DOHH2 (cell line): Measurements from ENCODE around the gene EIPR1.

ENCODE experiments used
- H3F3A ChIP-seq: fragments of 200-600 bp; sonication (generic), shearing (Covaris generic); 2 replicates; pipeline ENCODE4 v1.6.0; 2016; ENCODE audit warnings: antibody characterized with exemption, mild to moderate bottlenecking; ENCODE audit not compliant: control insufficient read depth, insufficient read depth
- H3K27ac ChIP-seq: fragments of 200-600 bp; sonication (generic); 2 replicates; pipeline ENCODE4 v1.5.1; 2014; ENCODE audit warnings: low read depth, mild to moderate bottlenecking, low read length, moderate library complexity
- H3K27me3 ChIP-seq: fragments of 200-600 bp; sonication (generic); 2 replicates; pipeline ENCODE4 v1.6.1; 2014; ENCODE audit warnings: mild to moderate bottlenecking, low read length, mixed read lengths; ENCODE audit not compliant: control insufficient read depth
- H3K36me3 ChIP-seq: fragments of 200-600 bp; sonication (generic); 2 replicates; pipeline ENCODE4 v1.6.1; 2014; ENCODE audit warnings: mild to moderate bottlenecking, low read length, moderate library complexity, mixed read lengths; ENCODE audit not compliant: control insufficient read depth
- H3K4me1 ChIP-seq: fragments of 200-600 bp; sonication (generic); 2 replicates; pipeline ENCODE4 v1.6.1; 2014; ENCODE audit warnings: mild to moderate bottlenecking, low read length, mixed read lengths; ENCODE audit not compliant: control insufficient read depth
- H3K4me2 ChIP-seq: fragments of 200-600 bp; sonication (generic); 2 replicates; pipeline ENCODE4 v1.6.0; 2014; ENCODE audit warnings: mild to moderate bottlenecking, low read length, moderate library complexity
- H3K4me3 ChIP-seq: fragments of 200-600 bp; sonication (generic); 2 replicates; pipeline ENCODE4 v1.5.1; 2014; ENCODE audit warnings: mild to moderate bottlenecking, low read length, mixed read lengths
- H3K79me2 ChIP-seq: fragments of 200-600 bp; sonication (generic); 2 replicates; pipeline ENCODE4 v1.6.1; 2014; ENCODE audit warnings: mild to moderate bottlenecking, low read length, mixed read lengths; ENCODE audit not compliant: control insufficient read depth
- H3K9me2 ChIP-seq: fragments of 200-600 bp; sonication (generic); replicated peaks from 2 replicates; pipeline ENCODE4 v1.6.1; 2014; ENCODE audit warnings: mild to moderate bottlenecking, low read length, mixed read lengths; ENCODE audit not compliant: control insufficient read depth
- H3K9me3 ChIP-seq: fragments of 200-600 bp; sonication (generic); 2 replicates; pipeline ENCODE4 v1.6.1; 2014; ENCODE audit warnings: antibody characterized with exemption, low read length, mixed read lengths; ENCODE audit not compliant: control insufficient read depth, insufficient read depth
- H4K20me1 ChIP-seq: fragments of 200-600 bp; sonication (generic); 2 replicates; pipeline ENCODE4 v1.6.0; 2014; ENCODE audit warnings: low read depth, mild to moderate bottlenecking, antibody characterized with exemption, low read length, moderate library complexity; ENCODE audit not compliant: control insufficient read depth, insufficient read depth
- EZH2phosphoT487 ChIP-seq: fragments of 200-600 bp; sonication (generic); IDR thresholded peaks from 2 replicates; pipeline ENCODE4 v1.6.1; 2017; ENCODE audit warnings: borderline replicate concordance, mild to moderate bottlenecking, antibody characterized with exemption, low read length, moderate library complexity, mixed read lengths
- TF ChIP-seq, protein P1 (sequence below): fragments of 200-600 bp; sonication (generic); IDR thresholded peaks from one replicate; pipeline ENCODE4 v1.5.1; 2014; ENCODE audit warnings: antibody characterized with exemption, mild to moderate bottlenecking, low read depth, low read length; ENCODE audit not compliant: poor library complexity, severe bottlenecking

Gene EIPR1

DNA sequence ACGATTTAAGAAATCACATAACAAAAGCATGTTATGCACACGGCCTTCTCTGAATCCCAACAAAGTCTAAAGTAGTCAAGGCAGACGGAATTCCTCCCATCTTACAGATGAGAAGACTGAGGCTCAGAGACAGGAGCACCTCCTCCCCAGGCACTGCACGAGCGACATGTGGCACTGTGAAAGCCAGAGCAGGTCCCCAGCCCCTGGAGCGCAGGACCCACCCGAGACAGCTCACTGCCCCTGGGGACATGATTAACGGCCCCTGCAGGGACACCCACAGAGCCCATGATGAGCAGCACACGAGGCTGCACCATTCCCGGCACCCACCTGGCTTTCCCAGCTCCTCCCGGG, 53.6 kb downstream of the EIPR1 start:
- Histone ChIP-seq H3K79me2 (peaks cover 4% of the 10 kb centered on the region; the same call in 1 of the 2 replicates), H3K4me3 (no peak overlapping the region), H3K4me1 (no peaks in the 10 kb centered on the region), H3K9me3 (no peaks in the 10 kb centered on the region), H3K9me2 (no peaks in the 10 kb centered on the region), H3K36me3 (peaks cover 2% of the 10 kb centered on the region), H3K27me3 (no peaks in the 10 kb centered on the region), H3K27ac (no peak overlapping the region), H3K4me2 (no peak overlapping the region), H3F3A (no peaks in the 10 kb centered on the region), H4K20me1 (no peaks in the 10 kb centered on the region)
- no peak for TF ChIP-seq EZH2phosphoT487
- TF ChIP-seq, protein P1, sequence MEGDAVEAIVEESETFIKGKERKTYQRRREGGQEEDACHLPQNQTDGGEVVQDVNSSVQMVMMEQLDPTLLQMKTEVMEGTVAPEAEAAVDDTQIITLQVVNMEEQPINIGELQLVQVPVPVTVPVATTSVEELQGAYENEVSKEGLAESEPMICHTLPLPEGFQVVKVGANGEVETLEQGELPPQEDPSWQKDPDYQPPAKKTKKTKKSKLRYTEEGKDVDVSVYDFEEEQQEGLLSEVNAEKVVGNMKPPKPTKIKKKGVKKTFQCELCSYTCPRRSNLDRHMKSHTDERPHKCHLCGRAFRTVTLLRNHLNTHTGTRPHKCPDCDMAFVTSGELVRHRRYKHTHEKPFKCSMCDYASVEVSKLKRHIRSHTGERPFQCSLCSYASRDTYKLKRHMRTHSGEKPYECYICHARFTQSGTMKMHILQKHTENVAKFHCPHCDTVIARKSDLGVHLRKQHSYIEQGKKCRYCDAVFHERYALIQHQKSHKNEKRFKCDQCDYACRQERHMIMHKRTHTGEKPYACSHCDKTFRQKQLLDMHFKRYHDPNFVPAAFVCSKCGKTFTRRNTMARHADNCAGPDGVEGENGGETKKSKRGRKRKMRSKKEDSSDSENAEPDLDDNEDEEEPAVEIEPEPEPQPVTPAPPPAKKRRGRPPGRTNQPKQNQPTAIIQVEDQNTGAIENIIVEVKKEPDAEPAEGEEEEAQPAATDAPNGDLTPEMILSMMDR = no peak

DNA sequence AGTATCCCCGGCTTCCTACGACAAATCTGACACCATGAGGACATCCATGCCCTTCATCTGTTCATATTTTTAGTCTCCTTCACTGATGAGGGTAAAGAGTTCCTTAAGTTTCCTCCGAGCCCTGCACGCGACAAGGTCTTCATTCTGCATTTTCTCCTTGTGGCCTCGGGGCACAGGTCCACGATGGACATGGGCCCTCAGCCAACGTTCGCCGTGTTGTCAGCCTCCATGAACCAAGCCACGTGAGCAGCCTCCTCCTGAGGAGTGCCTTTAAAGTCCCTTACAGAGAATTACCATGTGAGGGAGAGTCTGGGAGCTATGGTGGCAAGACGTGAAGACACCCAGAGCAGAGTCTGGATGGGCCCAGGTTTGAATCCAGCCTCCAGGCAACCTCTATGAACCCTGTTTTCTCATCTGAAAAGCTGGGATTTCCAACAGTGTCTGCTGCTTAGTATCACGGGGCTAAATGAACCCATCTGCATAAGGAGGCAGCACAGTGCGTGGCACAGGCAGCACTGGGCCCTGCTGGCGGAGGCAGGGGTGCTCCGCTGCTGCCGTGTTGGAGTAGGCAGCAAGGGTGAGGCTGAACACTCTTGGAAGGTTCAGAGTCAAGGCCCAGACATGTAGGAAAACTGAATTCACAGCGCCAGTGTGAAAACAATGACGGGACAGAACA, 54.1 kb downstream of the EIPR1 start:
- H3K9me3 ChIP-seq = no peaks in the 10 kb centered on the region
- no peak overlapping the region for H3K27ac ChIP-seq
- peaks cover 7% of the 10 kb centered on the region for H3K36me3 ChIP-seq
- peaks cover 5% of the 10 kb centered on the region; the same call in 1 of the 2 replicates for H3K79me2 ChIP-seq
- H4K20me1 ChIP-seq = no peaks in the 10 kb centered on the region
- H3K4me1 ChIP-seq = no peaks in the 10 kb centered on the region
- no peaks in the 10 kb centered on the region for H3F3A ChIP-seq
- no peak overlapping the region for H3K4me3 ChIP-seq
- TF ChIP-seq EZH2phosphoT487 = no peak
- TF ChIP-seq, protein P1 = no peak
- H3K27me3 ChIP-seq = no peaks in the 10 kb centered on the region
- no peak overlapping the region for H3K4me2 ChIP-seq
- no peaks in the 10 kb centered on the region for H3K9me2 ChIP-seq

DNA sequence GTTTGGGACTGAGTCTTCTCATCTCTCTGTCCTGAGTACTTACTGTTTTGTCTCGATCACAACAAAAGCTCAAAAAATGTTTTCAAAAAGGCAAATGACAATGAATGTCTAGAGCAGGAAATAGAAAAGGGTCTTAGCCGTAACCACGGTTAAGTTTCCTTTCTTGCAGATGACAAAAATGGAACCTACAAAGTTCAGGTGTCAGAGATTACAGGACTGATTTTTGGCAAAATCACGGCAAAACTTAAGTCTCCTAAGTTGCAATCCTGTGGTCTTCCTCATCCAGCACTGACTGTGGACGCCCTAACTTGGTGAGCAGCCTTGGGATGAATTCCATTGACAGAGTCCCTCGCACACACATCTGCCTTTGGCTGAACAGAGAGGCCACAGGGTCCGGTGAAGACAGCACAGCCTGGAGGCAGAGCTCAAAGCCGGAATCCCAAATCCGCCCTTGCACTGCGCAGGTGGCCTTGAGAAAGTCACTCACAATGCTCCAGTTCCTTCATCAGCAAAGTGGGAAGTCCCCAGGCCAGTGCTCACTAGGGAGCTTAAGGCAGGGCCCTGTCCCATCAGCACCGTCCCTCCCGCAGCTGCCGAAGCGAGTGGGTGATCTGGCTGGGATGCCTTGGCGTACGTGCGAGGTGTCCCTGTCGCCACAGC, 55.2 kb downstream of the EIPR1 start:
- H3K4me1 ChIP-seq = no peaks in the 10 kb centered on the region
- peaks cover 14% of the 10 kb centered on the region for H3K36me3 ChIP-seq
- H4K20me1 ChIP-seq = no peaks in the 10 kb centered on the region
- no peaks in the 10 kb centered on the region for H3F3A ChIP-seq
- TF ChIP-seq EZH2phosphoT487 = no peak
- TF ChIP-seq, protein P1 = no peak
- H3K9me3 ChIP-seq = no peaks in the 10 kb centered on the region
- H3K79me2 ChIP-seq = peaks cover 7% of the 10 kb centered on the region
- no peaks in the 10 kb centered on the region for H3K27me3 ChIP-seq
- no peak overlapping the region for H3K4me3 ChIP-seq
- H3K9me2 ChIP-seq = no peaks in the 10 kb centered on the region
- H3K27ac ChIP-seq = no peak overlapping the region
- no peak overlapping the region for H3K4me2 ChIP-seq
